HG02943 (cell line): Measurements from ENCODE around the gene SLC52A3.
"Not testable (repeated sequence)": the region's sequence is repeated elsewhere in the genome, so short reads cannot be mapped to it uniquely, and the experiment has no call there.

ENCODE experiments used
- ATAC-seq: cut with Tn5 transposase; IDR thresholded peaks from one replicate; pipeline ENCODE4 v1.9.1; 2021; ENCODE audit warnings: mild to moderate bottlenecking, low read depth, moderate library complexity; ENCODE audit not compliant: unreplicated experiment

Gene SLC52A3

GRCh38 chr20:731891-732560 is 36.3 kb downstream of the SLC52A3 start:
- ATAC-seq: no peak

GRCh38 chr20:730005-730404 is 38.3 kb downstream of the SLC52A3 start:
- ATAC-seq: no peak

- ATAC-seq: no peak
These were observed 39.9 kb downstream of the SLC52A3 start for GRCh38 chr20:728256-728944.

GRCh38 chr20:726160-726559 is 42.1 kb downstream of the SLC52A3 start:
- no peak for ATAC-seq

GRCh38 chr20:725491-725890 is 42.8 kb downstream of the SLC52A3 start:
- ATAC-seq: no peak

- not testable (repeated sequence) for ATAC-seq
These were observed 43.5 kb downstream of the SLC52A3 start for GRCh38 chr20:724797-725196.

- no peak for ATAC-seq
These were observed 44.5 kb downstream of the SLC52A3 start for GRCh38 chr20:723756-724155.

GRCh38 chr20:722822-723644 is 45.3 kb downstream of the SLC52A3 start:
- no peak for ATAC-seq

- no peak for ATAC-seq
These were observed 46.4 kb downstream of the SLC52A3 start for GRCh38 chr20:721876-722275.

- ATAC-seq: no peak
These were observed 48.5 kb downstream of the SLC52A3 start for GRCh38 chr20:719816-720215.

- ATAC-seq: no peak
These were observed 49.2 kb downstream of the SLC52A3 start for GRCh38 chr20:719068-719467.

- no peak for ATAC-seq
These were observed 50.5 kb downstream of the SLC52A3 start for GRCh38 chr20:717832-718231.

GRCh38 chr20:717271-717670 is 51.0 kb downstream of the SLC52A3 start:
- no peak for ATAC-seq

GRCh38 chr20:714453-714852 is 53.8 kb downstream of the SLC52A3 start:
- ATAC-seq: no peak

GRCh38 chr20:711576-711975 is 56.7 kb downstream of the SLC52A3 start:
- ATAC-seq: no peak

GRCh38 chr20:710780-711450 is 57.4 kb downstream of the SLC52A3 start:
- ATAC-seq: no peak
